ENCODE measurements around the gene CPM. TPM values are rescaled to one million over a fixed set of nuclear protein-coding genes. Genes with fewer than 3 reads are reported as not detected.

The CPM gene
- total and polyA plus RNA-seq, 12 donors, result 2.1 to 17.8 (median 5.4) TPM

- intact Hi-C loops (cut with DNase I), result loop anchor here in 4 of 10 donors (5.0 to 10.0 kb wide), 3 partner anchors 197 to 204 kb away; no protein-coding TSS in a partner anchor
- H3K27ac ChIP-seq, result no peak overlapping the region
- peaks cover 0 to 39% (median 0%) of the 10 kb centered on the region in 9 donors for H3K36me3 ChIP-seq
- H3K4me1 ChIP-seq, result no peaks in the 10 kb centered on the region
- TF ChIP-seq, protein P1, sequence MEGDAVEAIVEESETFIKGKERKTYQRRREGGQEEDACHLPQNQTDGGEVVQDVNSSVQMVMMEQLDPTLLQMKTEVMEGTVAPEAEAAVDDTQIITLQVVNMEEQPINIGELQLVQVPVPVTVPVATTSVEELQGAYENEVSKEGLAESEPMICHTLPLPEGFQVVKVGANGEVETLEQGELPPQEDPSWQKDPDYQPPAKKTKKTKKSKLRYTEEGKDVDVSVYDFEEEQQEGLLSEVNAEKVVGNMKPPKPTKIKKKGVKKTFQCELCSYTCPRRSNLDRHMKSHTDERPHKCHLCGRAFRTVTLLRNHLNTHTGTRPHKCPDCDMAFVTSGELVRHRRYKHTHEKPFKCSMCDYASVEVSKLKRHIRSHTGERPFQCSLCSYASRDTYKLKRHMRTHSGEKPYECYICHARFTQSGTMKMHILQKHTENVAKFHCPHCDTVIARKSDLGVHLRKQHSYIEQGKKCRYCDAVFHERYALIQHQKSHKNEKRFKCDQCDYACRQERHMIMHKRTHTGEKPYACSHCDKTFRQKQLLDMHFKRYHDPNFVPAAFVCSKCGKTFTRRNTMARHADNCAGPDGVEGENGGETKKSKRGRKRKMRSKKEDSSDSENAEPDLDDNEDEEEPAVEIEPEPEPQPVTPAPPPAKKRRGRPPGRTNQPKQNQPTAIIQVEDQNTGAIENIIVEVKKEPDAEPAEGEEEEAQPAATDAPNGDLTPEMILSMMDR (IDR thresholded peaks at IDR 0.05), result no peak
- ATAC-seq, result no peak
- 72 to 78% methylated on average over 10 of the region's 10 CpGs for WGBS, 2 donors
- H3K4me3 ChIP-seq, result no peak overlapping the region
- H3K27me3 ChIP-seq, result peaks cover 0 to 3% (median 0%) of the 10 kb centered on the region in 7 donors
- no peaks in the 10 kb centered on the region for H3K9me3 ChIP-seq
- DNase-seq, result no peak
Measured at GRCh38 chr12:68868043-68868790, 64.8 kb downstream of the CPM start.

DNA sequence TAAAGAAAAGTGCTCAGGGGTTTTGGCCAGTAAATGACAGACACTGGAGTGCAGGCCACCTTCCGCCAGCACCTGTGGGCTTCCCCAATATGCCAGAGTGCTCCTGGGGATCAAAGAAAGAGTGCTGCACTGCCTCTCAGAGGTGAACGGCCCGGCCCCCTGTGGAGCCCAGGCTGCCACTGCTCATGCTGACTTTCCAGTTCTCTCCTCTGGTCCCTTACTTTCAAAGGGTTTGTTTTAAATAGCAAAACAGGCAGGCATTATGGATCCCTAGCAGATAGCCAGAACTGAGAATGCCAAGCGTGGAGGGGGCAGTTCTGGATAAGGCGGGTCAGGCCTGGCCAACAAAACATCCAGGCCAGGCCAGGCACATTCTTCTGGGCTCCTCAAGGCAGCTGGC lies 65.4 kb downstream of the CPM start:
- no peak overlapping the region for H3K27ac ChIP-seq
- no peak overlapping the region for H3K4me3 ChIP-seq
- ATAC-seq, result no peak
- WGBS, 2 donors, result 83 to 84% methylated on average over 5 of the region's 5 CpGs
- H3K36me3 ChIP-seq, result peaks cover 0 to 39% (median 0%) of the 10 kb centered on the region in 9 donors
- H3K27me3 ChIP-seq, result peaks cover 0 to 3% (median 0%) of the 10 kb centered on the region in 7 donors
- no peaks in the 10 kb centered on the region for H3K4me1 ChIP-seq
- intact Hi-C loops (cut with DNase I), result loop anchor here in 4 of 10 donors (5.0 to 10.0 kb wide), 3 partner anchors 197 to 205 kb away; no protein-coding TSS in a partner anchor
- no peaks in the 10 kb centered on the region for H3K9me3 ChIP-seq
- DNase-seq, result no peak
- TF ChIP-seq, protein P1 (IDR thresholded peaks at IDR 0.05), result no peak

DNA sequence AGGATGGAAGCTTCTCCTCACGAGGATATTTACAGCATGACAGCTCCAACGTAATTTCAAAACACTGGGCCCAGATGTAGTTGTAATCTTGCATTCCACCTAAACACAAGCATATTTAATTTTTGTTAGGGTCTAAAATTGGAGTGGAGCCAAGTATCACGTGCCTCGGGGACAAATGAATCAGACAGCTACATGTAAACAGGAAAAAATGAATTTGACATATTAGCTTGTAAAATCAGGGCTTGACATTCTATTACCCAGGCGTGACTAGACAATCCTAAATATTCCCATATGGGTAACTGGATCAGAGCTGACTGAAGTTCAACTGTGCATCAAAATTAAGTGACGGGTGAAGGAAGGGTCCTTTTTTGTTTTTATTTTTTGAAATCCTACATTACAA lies 66.0 kb downstream of the CPM start:
- WGBS, 2 donors, result 61 to 63% methylated on average over 6 of the region's 6 CpGs
- H3K9me3 ChIP-seq, result no peaks in the 10 kb centered on the region
- H3K4me1 ChIP-seq, result no peaks in the 10 kb centered on the region
- no peaks in the 10 kb centered on the region for H3K27me3 ChIP-seq
- no peak overlapping the region for H3K27ac ChIP-seq
- DNase-seq, result no peak
- H3K4me3 ChIP-seq, result no peak overlapping the region
- TF ChIP-seq, protein P1 (IDR thresholded peaks at IDR 0.05), result no peak
- intact Hi-C loops (cut with DNase I), result loop anchor here in 4 of 10 donors (5.0 to 10.0 kb wide), 3 partner anchors 198 to 205 kb away; no protein-coding TSS in a partner anchor
- no peak for ATAC-seq
- peaks cover 0 to 39% (median 0%) of the 10 kb centered on the region in 9 donors for H3K36me3 ChIP-seq

- 56 to 63% methylated on average over 9 of the region's 9 CpGs for WGBS, 2 donors
- TF ChIP-seq, protein P1 (IDR thresholded peaks at IDR 0.05), result no peak
- no peaks in the 10 kb centered on the region for H3K9me3 ChIP-seq
- ATAC-seq, result no peak
- peaks cover 0 to 28% (median 0%) of the 10 kb centered on the region in 9 donors for H3K36me3 ChIP-seq
- H3K4me3 ChIP-seq, result no peak overlapping the region
- no peaks in the 10 kb centered on the region for H3K4me1 ChIP-seq
- no peak for DNase-seq
- H3K27ac ChIP-seq, result no peak overlapping the region
- H3K27me3 ChIP-seq, result no peaks in the 10 kb centered on the region
- intact Hi-C loops (cut with DNase I), result loop anchor here in 7 of 10 donors (2.0 to 10.0 kb wide), 5 partner anchors 199 to 207 kb away; no protein-coding TSS in a partner anchor
Measured at GRCh38 chr12:68865399-68866164, 67.4 kb downstream of the CPM start.

Measured in heart right ventricle (tissue), 16 donors.